HCT116 (cell line): ENCODE results near the gene HIVEP1. TPM values are rescaled to one million over a fixed set of nuclear protein-coding genes. Genes with fewer than 3 reads are reported as not detected.

Experiments
- ATAC-seq: fragments of 200-7000 bp; cut with Tn5 transposase; 2 replicates; pipeline ENCODE4 v1.9.1; 2020; ENCODE audit warnings: mild to moderate bottlenecking, moderate library complexity
- BruUV-seq: library from RNA; stranded (reverse); fragments of 400-500 nt; replicated peaks from 2 replicates; lab custom pipeline; 2021; lab: Mats Ljungman, UMichigan
- CTCF ChIA-PET: fragments of 300-600 bp; sonication (Branson Sonifier 250); formaldehyde crosslinking; loops from one replicate; lab custom pipeline; 2021; ENCODE audit warnings: antibody characterized with exemption; lab: Charles Lee
- POLR2A ChIA-PET: fragments of 300-600, 350-600 bp; sonication (Branson Sonifier 250); formaldehyde crosslinking; loops from one replicate; lab custom pipeline; 2021; ENCODE audit warnings: antibody characterized with exemption; lab: Charles Lee
- RAD21 ChIA-PET, 2 experiments: fragments of 300-600 bp; sonication (Branson Sonifier 250); formaldehyde crosslinking; loops; one replicate each; lab custom pipeline; 2023; ENCODE audit warnings: low total read pairs in 2 of 2; ENCODE audit not compliant: uncharacterized antibody in 2 of 2, unreplicated experiment in 2 of 2, low non-redundant PET in 1 of 2; lab: Charles Lee
- DNase-seq: peaks from one replicate; pipeline ENCODE4 v3.0.0-alpha.2; 2010; ENCODE audit warnings: low read depth, low spot score
- H2AFZ ChIP-seq: fragments of 200-600 bp; shearing (Covaris generic), sonication (generic); 2 replicates; pipeline ENCODE4 v1.6.1; 2017; ENCODE audit warnings: low read depth, mixed run types, mixed read lengths, antibody characterized with exemption, low read length; ENCODE audit not compliant: poor library complexity, severe bottlenecking
- H3K27ac ChIP-seq: 2 replicates; pipeline ENCODE4 v1.5.1; 2012; ENCODE audit warnings: low read depth, low read length
- H3K27me3 ChIP-seq: fragments of 200-600 bp; sonication (generic); 2 replicates; pipeline ENCODE4 v1.6.1; 2016; ENCODE audit warnings: mixed run types, low read length, mixed read lengths; ENCODE audit not compliant: insufficient read depth
- H3K36me3 ChIP-seq, 2 experiments: fragments of 200-500 bp in 1 of 2; fragments of 200-600 bp in 1 of 2; sonication (Bioruptor generic) in 1 of 2; sonication (generic) in 1 of 2; 2 replicates each; pipeline versions ENCODE4 v1.5.1 to v1.6.1; 2014 to 2016; ENCODE audit warnings: low read length in 2 of 2, inconsistent platforms in 1 of 2, mixed read lengths in 1 of 2, mixed run types in 1 of 2; ENCODE audit not compliant: insufficient read depth in 2 of 2, control insufficient read depth in 1 of 2
- H3K4me1 ChIP-seq, 2 experiments: fragments of 200-600 bp in 1 of 2; sonication (generic) in 1 of 2; 2 replicates each; pipeline versions ENCODE4 v1.5.1 to v1.6.1; 2012 to 2017; ENCODE audit warnings: low read length in 2 of 2, inconsistent platforms in 1 of 2, mild to moderate bottlenecking in 1 of 2, mixed read lengths in 1 of 2, mixed run types in 1 of 2, moderate library complexity in 1 of 2; ENCODE audit not compliant: insufficient read depth in 2 of 2, control insufficient read depth in 1 of 2
- H3K4me2 ChIP-seq: fragments of 200-600 bp; sonication (generic); 2 replicates; pipeline ENCODE4 v1.6.1; 2017; ENCODE audit warnings: mixed run types, low read length, mixed read lengths
- H3K4me3 ChIP-seq, 2 experiments: fragments of 200-600 bp in 1 of 2; sonication (generic) in 1 of 2; replicated peaks in 1 of 2; 2 replicates each; pipeline ENCODE4 v1.5.1; 2011 to 2016; ENCODE audit warnings: low read length in 2 of 2, control low read depth in 1 of 2, low read depth in 1 of 2, mild to moderate bottlenecking in 1 of 2, mixed read lengths in 1 of 2, mixed run types in 1 of 2
- H3K79me2 ChIP-seq: fragments of 200-600 bp; sonication (generic); 2 replicates; pipeline ENCODE4 v1.6.1; 2017; ENCODE audit warnings: mild to moderate bottlenecking, mixed run types, low read length, moderate library complexity, mixed read lengths; ENCODE audit not compliant: insufficient read depth
- H3K9ac ChIP-seq: fragments of 200-600 bp; sonication (generic); 2 replicates; pipeline ENCODE4 v1.6.1; 2016; ENCODE audit warnings: low read length, mixed read lengths
- H3K9me2 ChIP-seq: fragments of 200-600 bp; sonication (generic), shearing (Covaris generic); 2 replicates; pipeline ENCODE4 v1.6.1; 2017; ENCODE audit warnings: mixed run types, mild to moderate bottlenecking, moderate library complexity; ENCODE audit not compliant: insufficient read depth
- H3K9me3 ChIP-seq, 2 experiments: fragments of 200-500 bp in 1 of 2; fragments of 200-600 bp in 1 of 2; sonication (Bioruptor generic) in 1 of 2; sonication (generic) in 1 of 2; 2 replicates each; pipeline ENCODE4 v1.6.1; 2014 to 2017; ENCODE audit warnings: low read length in 2 of 2, mixed read lengths in 2 of 2, inconsistent platforms in 1 of 2, low read depth in 1 of 2, mild to moderate bottlenecking in 1 of 2, mixed run types in 1 of 2, moderate library complexity in 1 of 2; ENCODE audit not compliant: control insufficient read depth in 1 of 2, insufficient read depth in 1 of 2
- H4K20me1 ChIP-seq: fragments of 200-600 bp; sonication (generic), shearing (Covaris generic); 2 replicates; pipeline ENCODE4 v1.6.1; 2017; ENCODE audit warnings: mixed run types, mild to moderate bottlenecking, moderate library complexity; ENCODE audit not compliant: insufficient read depth
- CBX3 ChIP-seq: IDR thresholded peaks from 2 replicates; pipeline ENCODE4 v1.6.1; 2012; ENCODE audit warnings: low read depth
- CEBPB ChIP-seq: IDR thresholded peaks from 2 replicates; pipeline ENCODE4 v1.6.1; 2012; ENCODE audit warnings: low read depth
- EGR1 ChIP-seq: IDR thresholded peaks from 2 replicates; pipeline ENCODE4 v1.6.1; 2012; ENCODE audit warnings: low read depth
- ELF1 ChIP-seq: IDR thresholded peaks from 2 replicates; pipeline ENCODE4 v1.6.1; 2012; ENCODE audit warnings: low read depth, borderline replicate concordance
- EZH2 ChIP-seq: fragments of 200-600 bp; sonication (generic); IDR thresholded peaks from 2 replicates; pipeline ENCODE4 v1.6.1; 2017; ENCODE audit warnings: antibody characterized with exemption, mixed run types
- POLR2A ChIP-seq: IDR thresholded peaks from 2 replicates; pipeline ENCODE4 v1.7.0; 2011; ENCODE audit warnings: borderline replicate concordance; ENCODE audit not compliant: insufficient read depth, insufficient read length; ENCODE audit errors: extremely low read depth
- POLR2AphosphoS5 ChIP-seq: IDR thresholded peaks from 2 replicates; pipeline ENCODE4 v1.6.1; 2011; ENCODE audit warnings: mild to moderate bottlenecking, low read depth, low read length, moderate library complexity
- SP1 ChIP-seq: IDR thresholded peaks from 2 replicates; pipeline ENCODE4 v1.6.1; 2012; ENCODE audit warnings: low read depth
- TCF7L2 ChIP-seq: IDR thresholded peaks from 2 replicates; pipeline ENCODE4 v1.7.0; 2011; ENCODE audit warnings: borderline replicate concordance, inconsistent platforms; ENCODE audit not compliant: insufficient read depth, insufficient read length; ENCODE audit errors: extremely low read depth
- YY1 ChIP-seq: IDR thresholded peaks from 2 replicates; pipeline ENCODE4 v1.6.1; 2011; ENCODE audit warnings: low read length, low read depth, moderate library complexity, mild to moderate bottlenecking; ENCODE audit not compliant: insufficient replicate concordance; ENCODE audit errors: extremely low read depth
- ZFX ChIP-seq: fragments of 450-650 bp; IDR thresholded peaks from 2 replicates; pipeline ENCODE4 v1.6.1; 2017
- ZNF274 ChIP-seq: fragments of 200-500 bp; sonication (Bioruptor generic); IDR thresholded peaks from 2 replicates; pipeline ENCODE4 v1.6.1; 2014; ENCODE audit warnings: mild to moderate bottlenecking, low read depth, low read length, inconsistent platforms
- intact Hi-C: fragments of 100-400 bp; cut with micrococcal nuclease; formaldehyde crosslinking; loops from 2 replicates; pipeline ENCODE4 v1.10.0; 2022
- total RNA-seq: library from RNA; stranded (reverse); gene quantifications from one replicate; pipeline ENCODE4 v1.2.1, GENCODE V29; 2021; ENCODE audit not compliant: unreplicated experiment
- TF ChIP-seq, protein P1 (sequence below), 3 experiments: fragments of 200-600 bp in 1 of 3; sonication (generic) in 1 of 3; IDR thresholded peaks in 2 of 3; conservative IDR thresholded peaks in 1 of 3; 2 replicates each; pipeline ENCODE4 v1.5.1; 2012 to 2017; ENCODE audit warnings: low read depth in 2 of 3, low read length in 2 of 3, antibody characterized with exemption in 1 of 3, borderline replicate concordance in 1 of 3, control low read depth in 1 of 3, mild to moderate bottlenecking in 1 of 3, mixed read lengths in 1 of 3, mixed run types in 1 of 3, moderate library complexity in 1 of 3; ENCODE audit not compliant: insufficient read depth in 1 of 3
- TF ChIP-seq, protein P2 (sequence below): IDR thresholded peaks from 2 replicates; pipeline ENCODE4 v1.6.1; 2012; ENCODE audit warnings: low read depth

The HIVEP1 gene
- total RNA-seq, 1 experiment from 2014 or later: 11.2 TPM

DNA sequence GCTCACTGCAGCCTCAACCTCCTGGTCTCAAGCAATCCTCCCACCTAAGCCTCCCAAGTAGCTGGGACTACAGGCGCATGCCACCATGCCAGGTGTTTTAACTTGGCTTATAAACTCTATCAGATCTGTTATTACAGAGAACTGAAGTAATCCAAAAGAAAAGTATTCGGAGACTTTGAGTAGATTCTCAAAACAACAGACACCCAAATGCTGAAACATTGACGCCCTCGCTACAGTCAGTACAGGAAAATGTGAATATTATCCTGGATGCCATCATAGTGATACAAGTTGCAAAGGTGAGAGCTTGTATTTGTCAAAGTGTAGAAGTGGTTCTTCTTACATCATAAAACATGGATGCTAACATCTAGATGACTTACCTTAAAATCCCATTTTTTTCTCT is 169.4 kb downstream of the HIVEP1 start:
- no peak for ATAC-seq
- POLR2A ChIA-PET: no interaction called here
- TF ChIP-seq CBX3 (no peak), YY1 (no peak), SP1 (no peak)
- TF ChIP-seq, protein P1, sequence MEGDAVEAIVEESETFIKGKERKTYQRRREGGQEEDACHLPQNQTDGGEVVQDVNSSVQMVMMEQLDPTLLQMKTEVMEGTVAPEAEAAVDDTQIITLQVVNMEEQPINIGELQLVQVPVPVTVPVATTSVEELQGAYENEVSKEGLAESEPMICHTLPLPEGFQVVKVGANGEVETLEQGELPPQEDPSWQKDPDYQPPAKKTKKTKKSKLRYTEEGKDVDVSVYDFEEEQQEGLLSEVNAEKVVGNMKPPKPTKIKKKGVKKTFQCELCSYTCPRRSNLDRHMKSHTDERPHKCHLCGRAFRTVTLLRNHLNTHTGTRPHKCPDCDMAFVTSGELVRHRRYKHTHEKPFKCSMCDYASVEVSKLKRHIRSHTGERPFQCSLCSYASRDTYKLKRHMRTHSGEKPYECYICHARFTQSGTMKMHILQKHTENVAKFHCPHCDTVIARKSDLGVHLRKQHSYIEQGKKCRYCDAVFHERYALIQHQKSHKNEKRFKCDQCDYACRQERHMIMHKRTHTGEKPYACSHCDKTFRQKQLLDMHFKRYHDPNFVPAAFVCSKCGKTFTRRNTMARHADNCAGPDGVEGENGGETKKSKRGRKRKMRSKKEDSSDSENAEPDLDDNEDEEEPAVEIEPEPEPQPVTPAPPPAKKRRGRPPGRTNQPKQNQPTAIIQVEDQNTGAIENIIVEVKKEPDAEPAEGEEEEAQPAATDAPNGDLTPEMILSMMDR (IDR thresholded peaks at IDR 0.05 in 2 of 3, conservative IDR thresholded peaks at IDR 0.05 in 1 of 3; ENCODE audit: borderline replicate concordance in 1 of 3, insufficient read depth in 1 of 3, low read depth in 2 of 3, low read length in 2 of 3): no peak
- TF ChIP-seq, all 23 proteins: peak for 0
- H3K4me2 ChIP-seq: no peak overlapping the region
- H2AFZ ChIP-seq: no peak overlapping the region
- no peaks in the 10 kb centered on the region for H3K9me3 ChIP-seq
- H3K79me2 ChIP-seq: no peaks in the 10 kb centered on the region
- H3K27ac ChIP-seq: no peak overlapping the region
- intact Hi-C loops: no loop called here
- RAD21 ChIA-PET: no interaction called here
- no peaks in the 10 kb centered on the region for H3K9me2 ChIP-seq
- no peak overlapping the region for H3K4me3 ChIP-seq
- no peaks in the 10 kb centered on the region for H3K36me3 ChIP-seq
- BruUV-seq: no TSS peak
- H3K27me3 ChIP-seq: no peaks in the 10 kb centered on the region
- no peak overlapping the region for H3K9ac ChIP-seq
- no peak for DNase-seq
- CTCF ChIA-PET: no interaction called here
- H3K4me1 ChIP-seq: no peaks in the 10 kb centered on the region
- no peaks in the 10 kb centered on the region for H4K20me1 ChIP-seq

DNA sequence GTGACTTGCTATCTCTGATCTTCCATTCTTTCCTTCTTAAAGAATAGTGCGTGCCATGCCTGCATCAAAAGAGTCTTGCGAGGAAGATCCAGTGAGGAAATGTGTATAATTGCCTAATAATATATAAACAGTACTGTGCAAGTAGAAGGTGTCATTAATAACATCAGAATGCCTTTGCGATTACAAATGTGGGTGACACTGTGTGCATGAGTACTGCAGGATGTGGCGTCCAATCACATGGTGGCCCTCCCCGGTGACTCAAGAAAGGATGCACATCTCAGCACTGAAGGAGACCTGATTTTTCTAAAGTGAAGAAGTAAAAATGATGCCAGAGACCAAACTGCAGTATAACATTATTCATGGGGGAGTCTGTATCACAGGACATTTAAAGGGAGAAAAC is 170.6 kb downstream of the HIVEP1 start:
- ChIA-PET POLR2A (no interaction called here), RAD21 (no interaction called here), CTCF (no interaction called here)
- no peak overlapping the region for H3K4me2 ChIP-seq
- no peaks in the 10 kb centered on the region for H4K20me1 ChIP-seq
- H3K9ac ChIP-seq: no peak overlapping the region
- no peaks in the 10 kb centered on the region for H3K4me1 ChIP-seq
- intact Hi-C loops: no loop called here
- H3K79me2 ChIP-seq: no peaks in the 10 kb centered on the region
- H3K9me2 ChIP-seq: no peaks in the 10 kb centered on the region
- ATAC-seq (no peak), DNase-seq (no peak)
- H3K4me3 ChIP-seq: no peak overlapping the region
- no peaks in the 10 kb centered on the region for H3K9me3 ChIP-seq
- no peaks in the 10 kb centered on the region for H3K36me3 ChIP-seq
- H3K27ac ChIP-seq: no peak overlapping the region
- no peaks in the 10 kb centered on the region for H3K27me3 ChIP-seq
- no peak overlapping the region for H2AFZ ChIP-seq
- no TSS peak for BruUV-seq
- TF ChIP-seq CEBPB: no peak
- no peak for TF ChIP-seq ELF1
- TF ChIP-seq TCF7L2: no peak
- no peak for TF ChIP-seq ZFX
- TF ChIP-seq EZH2: no peak
- no peak for TF ChIP-seq CBX3
- TF ChIP-seq POLR2A: no peak
- TF ChIP-seq, protein P2, sequence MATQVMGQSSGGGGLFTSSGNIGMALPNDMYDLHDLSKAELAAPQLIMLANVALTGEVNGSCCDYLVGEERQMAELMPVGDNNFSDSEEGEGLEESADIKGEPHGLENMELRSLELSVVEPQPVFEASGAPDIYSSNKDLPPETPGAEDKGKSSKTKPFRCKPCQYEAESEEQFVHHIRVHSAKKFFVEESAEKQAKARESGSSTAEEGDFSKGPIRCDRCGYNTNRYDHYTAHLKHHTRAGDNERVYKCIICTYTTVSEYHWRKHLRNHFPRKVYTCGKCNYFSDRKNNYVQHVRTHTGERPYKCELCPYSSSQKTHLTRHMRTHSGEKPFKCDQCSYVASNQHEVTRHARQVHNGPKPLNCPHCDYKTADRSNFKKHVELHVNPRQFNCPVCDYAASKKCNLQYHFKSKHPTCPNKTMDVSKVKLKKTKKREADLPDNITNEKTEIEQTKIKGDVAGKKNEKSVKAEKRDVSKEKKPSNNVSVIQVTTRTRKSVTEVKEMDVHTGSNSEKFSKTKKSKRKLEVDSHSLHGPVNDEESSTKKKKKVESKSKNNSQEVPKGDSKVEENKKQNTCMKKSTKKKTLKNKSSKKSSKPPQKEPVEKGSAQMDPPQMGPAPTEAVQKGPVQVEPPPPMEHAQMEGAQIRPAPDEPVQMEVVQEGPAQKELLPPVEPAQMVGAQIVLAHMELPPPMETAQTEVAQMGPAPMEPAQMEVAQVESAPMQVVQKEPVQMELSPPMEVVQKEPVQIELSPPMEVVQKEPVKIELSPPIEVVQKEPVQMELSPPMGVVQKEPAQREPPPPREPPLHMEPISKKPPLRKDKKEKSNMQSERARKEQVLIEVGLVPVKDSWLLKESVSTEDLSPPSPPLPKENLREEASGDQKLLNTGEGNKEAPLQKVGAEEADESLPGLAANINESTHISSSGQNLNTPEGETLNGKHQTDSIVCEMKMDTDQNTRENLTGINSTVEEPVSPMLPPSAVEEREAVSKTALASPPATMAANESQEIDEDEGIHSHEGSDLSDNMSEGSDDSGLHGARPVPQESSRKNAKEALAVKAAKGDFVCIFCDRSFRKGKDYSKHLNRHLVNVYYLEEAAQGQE: no peak
- TF ChIP-seq ZNF274: no peak
- no peak for TF ChIP-seq POLR2AphosphoS5
- no peak for TF ChIP-seq EGR1
